Caco-2 (cell line): Measurements from ENCODE around the gene FHIT. TPM values are rescaled to one million over a fixed set of nuclear protein-coding genes. Genes with fewer than 3 reads are reported as not detected.

Experiments
- BruUV-seq: library from RNA; stranded (reverse); fragments of 400-500 nt; replicated peaks from 2 replicates; lab custom pipeline; 2021; lab: Mats Ljungman, UMichigan
- CTCF ChIA-PET: fragments of 300-600 bp; sonication (Branson Sonifier 250); formaldehyde crosslinking; loops from one replicate; lab custom pipeline; 2022; ENCODE audit warnings: antibody characterized with exemption; lab: Charles Lee
- POLR2A ChIA-PET: fragments of 300-600 bp; sonication (Branson Sonifier 250); formaldehyde crosslinking; loops from one replicate; lab custom pipeline; 2022; ENCODE audit warnings: antibody characterized with exemption; lab: Charles Lee
- DNase-seq, 2 experiments: peaks; one replicate each; pipeline versions ENCODE4 v3.0.0 to v3.0.0-alpha.2; 2020 to 2022
- H3K27me3 ChIP-seq: replicated peaks from 2 replicates; pipeline ENCODE4 v1.6.0; 2011; ENCODE audit warnings: low read length; ENCODE audit not compliant: control insufficient read depth, insufficient read depth
- H3K36me3 ChIP-seq: 2 replicates; pipeline ENCODE4 v1.5.1; 2011; ENCODE audit warnings: low read length; ENCODE audit not compliant: control insufficient read depth, insufficient read depth
- H3K4me1 ChIP-seq: fragments of 250-450 bp; sonication (Bioruptor Pico); 2 replicates; pipeline ENCODE4 v1.5.1; 2020; ENCODE audit warnings: mild to moderate bottlenecking
- H3K4me3 ChIP-seq: 2 replicates; pipeline ENCODE4 v1.5.1; 2011; ENCODE audit warnings: low read depth, mild to moderate bottlenecking, control low read depth, low read length
- H3K9me3 ChIP-seq: fragments of 250-450 bp; sonication (Bioruptor Pico); 2 replicates; pipeline ENCODE4 v1.5.1; 2020; ENCODE audit warnings: mild to moderate bottlenecking, moderate library complexity
- H3K27ac Mint-ChIP-seq: one replicate; pipeline ENCODE4 v1.8.0; 2022; ENCODE audit warnings: mixed read lengths; ENCODE audit not compliant: unreplicated experiment
- H3K27me3 Mint-ChIP-seq: one replicate; pipeline ENCODE4 v1.8.0; 2022; ENCODE audit warnings: mixed read lengths; ENCODE audit not compliant: insufficient read depth, unreplicated experiment
- H3K36me3 Mint-ChIP-seq: one replicate; pipeline ENCODE4 v1.8.0; 2022; ENCODE audit warnings: mild to moderate bottlenecking, mixed read lengths; ENCODE audit not compliant: insufficient read depth, unreplicated experiment
- H3K4me1 Mint-ChIP-seq: one replicate; pipeline ENCODE4 v1.8.0; 2022; ENCODE audit warnings: low read depth, mixed read lengths; ENCODE audit not compliant: unreplicated experiment
- H3K4me3 Mint-ChIP-seq: one replicate; pipeline ENCODE4 v1.8.0; 2022; ENCODE audit warnings: mild to moderate bottlenecking, moderate library complexity, mixed read lengths; ENCODE audit not compliant: unreplicated experiment
- H3K9me3 Mint-ChIP-seq: one replicate; pipeline ENCODE4 v1.8.0; 2022; ENCODE audit warnings: mixed read lengths; ENCODE audit not compliant: unreplicated experiment
- intact Hi-C: fragments of 100-400 bp; cut with micrococcal nuclease; formaldehyde crosslinking; loops from one replicate; pipeline ENCODE4 v1.10.0; 2022; ENCODE audit not compliant: unreplicated experiment
- total RNA-seq: library from RNA; stranded (reverse); gene quantifications from 2 replicates; pipeline ENCODE4 v1.2.3, GENCODE V29; 2022
- TF ChIP-seq, protein P1 (sequence below), 2 experiments: fragments of 200-600 bp in 1 of 2; IDR thresholded peaks; 1 replicate in 1 of 2; 2 replicates in 1 of 2; pipeline versions ENCODE4 v1.5.1 to v1.8.0; 2011 to 2022; ENCODE audit warnings: antibody characterized with exemption in 1 of 2, control low read depth in 1 of 2, inconsistent platforms in 1 of 2, low read depth in 1 of 2, low read length in 1 of 2, mild to moderate bottlenecking in 1 of 2, moderate library complexity in 1 of 2; ENCODE audit not compliant: insufficient read depth in 1 of 2, severe bottlenecking in 1 of 2, unreplicated experiment in 1 of 2

The FHIT gene
- total RNA-seq, 1 experiment from 2014 or later: 8.3 TPM

DNA sequence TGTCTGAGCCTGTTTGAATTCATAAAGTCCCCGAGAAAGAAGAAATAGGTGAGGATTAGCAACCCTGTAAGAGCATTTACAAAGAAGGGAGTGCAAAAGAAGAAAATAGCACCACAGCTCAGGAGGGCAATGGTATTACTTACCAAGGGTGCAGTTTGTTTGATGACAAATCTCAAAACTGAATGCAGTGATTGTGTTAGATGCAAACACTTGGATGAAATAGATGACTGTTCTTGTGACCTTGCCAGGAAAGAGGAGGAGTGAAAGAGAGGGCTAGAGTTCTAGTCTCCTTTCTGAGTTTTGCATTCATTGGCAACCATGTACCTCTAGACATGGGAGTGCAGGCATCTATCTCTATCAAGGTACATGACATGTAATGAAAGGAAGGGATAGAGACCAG, 1170.6 kb downstream of the FHIT start:
- intact Hi-C loops: no loop called here
- CTCF ChIA-PET: no interaction called here
- H3K4me1 ChIP-seq: no peaks in the 10 kb centered on the region
- H3K4me1 Mint-ChIP-seq: no peaks in the 10 kb centered on the region
- no peak overlapping the region for H3K27ac Mint-ChIP-seq
- H3K9me3 ChIP-seq: no peaks in the 10 kb centered on the region
- no peak overlapping the region for H3K4me3 ChIP-seq
- no peaks in the 10 kb centered on the region for H3K27me3 ChIP-seq
- H3K9me3 Mint-ChIP-seq: peaks cover 9% of the 10 kb centered on the region
- H3K36me3 Mint-ChIP-seq: no peaks in the 10 kb centered on the region
- no peak overlapping the region for H3K4me3 Mint-ChIP-seq
- POLR2A ChIA-PET: no interaction called here
- no TSS peak for BruUV-seq
- DNase-seq: no peak
- no peaks in the 10 kb centered on the region for H3K36me3 ChIP-seq
- no peaks in the 10 kb centered on the region for H3K27me3 Mint-ChIP-seq
- TF ChIP-seq, protein P1, sequence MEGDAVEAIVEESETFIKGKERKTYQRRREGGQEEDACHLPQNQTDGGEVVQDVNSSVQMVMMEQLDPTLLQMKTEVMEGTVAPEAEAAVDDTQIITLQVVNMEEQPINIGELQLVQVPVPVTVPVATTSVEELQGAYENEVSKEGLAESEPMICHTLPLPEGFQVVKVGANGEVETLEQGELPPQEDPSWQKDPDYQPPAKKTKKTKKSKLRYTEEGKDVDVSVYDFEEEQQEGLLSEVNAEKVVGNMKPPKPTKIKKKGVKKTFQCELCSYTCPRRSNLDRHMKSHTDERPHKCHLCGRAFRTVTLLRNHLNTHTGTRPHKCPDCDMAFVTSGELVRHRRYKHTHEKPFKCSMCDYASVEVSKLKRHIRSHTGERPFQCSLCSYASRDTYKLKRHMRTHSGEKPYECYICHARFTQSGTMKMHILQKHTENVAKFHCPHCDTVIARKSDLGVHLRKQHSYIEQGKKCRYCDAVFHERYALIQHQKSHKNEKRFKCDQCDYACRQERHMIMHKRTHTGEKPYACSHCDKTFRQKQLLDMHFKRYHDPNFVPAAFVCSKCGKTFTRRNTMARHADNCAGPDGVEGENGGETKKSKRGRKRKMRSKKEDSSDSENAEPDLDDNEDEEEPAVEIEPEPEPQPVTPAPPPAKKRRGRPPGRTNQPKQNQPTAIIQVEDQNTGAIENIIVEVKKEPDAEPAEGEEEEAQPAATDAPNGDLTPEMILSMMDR (IDR thresholded peaks at IDR 0.05; ENCODE audit: insufficient read depth in 1 of 2, low read depth in 1 of 2, low read length in 1 of 2, severe bottlenecking in 1 of 2, unreplicated experiment in 1 of 2): no peak

DNA sequence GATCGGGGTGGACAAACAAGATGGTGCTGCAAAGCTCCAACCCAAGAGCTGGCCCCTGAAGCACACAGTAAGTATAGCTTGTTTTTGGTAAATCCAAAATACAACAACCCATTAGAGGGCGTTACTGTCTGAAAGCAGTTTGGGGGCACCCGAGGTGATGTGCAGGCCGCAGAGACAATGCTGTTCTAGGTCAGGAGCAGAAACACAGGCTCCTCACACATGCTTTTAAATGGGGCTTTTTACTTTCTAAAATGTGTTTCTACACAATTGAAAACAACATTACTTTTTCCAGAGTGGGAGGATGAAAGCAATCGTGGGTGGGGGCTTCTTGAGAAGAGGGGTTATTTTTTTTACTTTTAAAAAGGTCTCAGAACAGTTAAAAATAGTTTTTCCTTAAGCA, 1172.2 kb downstream of the FHIT start:
- H3K9me3 ChIP-seq: no peaks in the 10 kb centered on the region
- DNase-seq: no peak
- H3K36me3 ChIP-seq: no peaks in the 10 kb centered on the region
- Mint-ChIP-seq H3K4me3 (no peak overlapping the region), H3K27me3 (no peaks in the 10 kb centered on the region), H3K36me3 (no peaks in the 10 kb centered on the region), H3K4me1 (no peaks in the 10 kb centered on the region), H3K9me3 (no peaks in the 10 kb centered on the region), H3K27ac (no peak overlapping the region)
- POLR2A ChIA-PET: no interaction called here
- H3K27me3 ChIP-seq: no peaks in the 10 kb centered on the region
- no TSS peak for BruUV-seq
- CTCF ChIA-PET: no interaction called here
- TF ChIP-seq, protein P1 (IDR thresholded peaks at IDR 0.05; ENCODE audit: insufficient read depth in 1 of 2, low read depth in 1 of 2, low read length in 1 of 2, severe bottlenecking in 1 of 2, unreplicated experiment in 1 of 2): no peak
- no peak overlapping the region for H3K4me3 ChIP-seq
- no peaks in the 10 kb centered on the region for H3K4me1 ChIP-seq
- intact Hi-C loops: no loop called here

DNA sequence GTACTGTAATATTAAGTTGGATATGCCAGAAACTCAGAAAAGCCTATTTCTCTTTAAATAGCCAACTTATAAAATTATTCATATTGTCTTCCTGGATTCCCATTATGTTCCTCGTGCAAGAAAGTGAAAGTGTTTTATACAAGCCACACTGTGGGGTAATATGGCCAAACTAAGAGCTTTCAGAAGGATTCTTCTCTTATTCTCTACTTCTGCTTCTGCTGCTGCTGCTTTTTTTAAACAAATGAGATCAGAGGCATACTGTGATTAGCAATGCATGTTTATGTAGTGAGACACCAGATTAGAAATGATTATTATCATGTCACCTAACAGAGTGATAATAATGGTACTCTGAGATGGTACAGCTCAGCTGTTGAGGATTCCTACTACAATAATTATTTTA, 1174.9 kb downstream of the FHIT start:
- POLR2A ChIA-PET: no interaction called here
- no peak overlapping the region for H3K4me3 ChIP-seq

More for the DNA sequence above, 1174.9 kb downstream of the FHIT start:
- no peaks in the 10 kb centered on the region for H3K27me3 ChIP-seq
- Mint-ChIP-seq H3K27me3 (peaks cover 4% of the 10 kb centered on the region), H3K4me3 (no peak overlapping the region), H3K4me1 (no peaks in the 10 kb centered on the region), H3K36me3 (no peaks in the 10 kb centered on the region), H3K27ac (no peak overlapping the region), H3K9me3 (no peaks in the 10 kb centered on the region)
- BruUV-seq: no TSS peak
- CTCF ChIA-PET: no interaction called here
- H3K4me1 ChIP-seq: no peaks in the 10 kb centered on the region
- no peaks in the 10 kb centered on the region for H3K36me3 ChIP-seq
- no peaks in the 10 kb centered on the region for H3K9me3 ChIP-seq
- intact Hi-C loops: no loop called here
- TF ChIP-seq, protein P1 (IDR thresholded peaks at IDR 0.05; ENCODE audit: insufficient read depth in 1 of 2, low read depth in 1 of 2, low read length in 1 of 2, severe bottlenecking in 1 of 2, unreplicated experiment in 1 of 2): no peak
- DNase-seq: no peak
